Activated CD8-positive, alpha-beta memory T cell treated with anti-CD3 and anti-CD28 coated beads for 36 hours (primary cell): ENCODE results near the gene CLSTN1. TPM values are rescaled to one million over a fixed set of nuclear protein-coding genes. Genes with fewer than 3 reads are reported as not detected.
"Not testable (repeated sequence)": the region's sequence is repeated elsewhere in the genome, so short reads cannot be mapped to it uniquely, and the experiment has no call there.

Experiments used
- CTCF ChIA-PET: fragments of 350-600 bp; sonication (Branson Sonifier 250); formaldehyde crosslinking; loops from one replicate; lab custom pipeline; 2021; ENCODE audit warnings: antibody characterized with exemption; lab: Charles Lee
- POLR2A ChIA-PET: fragments of 350-600 bp; sonication (Branson Sonifier 250); formaldehyde crosslinking; loops from one replicate; lab custom pipeline; 2021; ENCODE audit warnings: antibody characterized with exemption; lab: Charles Lee
- total RNA-seq, 2 experiments: library from RNA; stranded (reverse); gene quantifications; one replicate each; pipeline ENCODE4 v1.2.3, GENCODE V29; 2021

The CLSTN1 gene
- total RNA-seq, 2 experiments from 2014 or later: 38.8 to 40.8 TPM

- POLR2A ChIA-PET: interaction anchor here (0.6 to 0.7 kb wide), 2 partner anchors 16 to 81 kb away, joined by 4 to 6 read pairs; no protein-coding TSS in a partner anchor
- CTCF ChIA-PET: interaction anchor here (0.6 to 6.1 kb wide), 25 partner anchors 9 to 1525 kb away, joined by 3 to 96 read pairs (median 4); no protein-coding TSS in a partner anchor
Measured at GRCh38 chr1:9784508-9785133, 39.1 kb downstream of the CLSTN1 start.

- CTCF ChIA-PET: interaction anchor here (0.5 to 6.1 kb wide), 5 partner anchors 15 to 723 kb away, joined by 3 to 96 read pairs (median 4); no protein-coding TSS in a partner anchor
- POLR2A ChIA-PET: no interaction called here
Measured at GRCh38 chr1:9782897-9783296, 40.9 kb downstream of the CLSTN1 start.

- POLR2A ChIA-PET: no interaction called here
- CTCF ChIA-PET: interaction anchor here (0.5 to 6.1 kb wide), 5 partner anchors 15 to 724 kb away, joined by 3 to 96 read pairs (median 4); no protein-coding TSS in a partner anchor
Measured at GRCh38 chr1:9782116-9782751, 41.5 kb downstream of the CLSTN1 start.

DNA sequence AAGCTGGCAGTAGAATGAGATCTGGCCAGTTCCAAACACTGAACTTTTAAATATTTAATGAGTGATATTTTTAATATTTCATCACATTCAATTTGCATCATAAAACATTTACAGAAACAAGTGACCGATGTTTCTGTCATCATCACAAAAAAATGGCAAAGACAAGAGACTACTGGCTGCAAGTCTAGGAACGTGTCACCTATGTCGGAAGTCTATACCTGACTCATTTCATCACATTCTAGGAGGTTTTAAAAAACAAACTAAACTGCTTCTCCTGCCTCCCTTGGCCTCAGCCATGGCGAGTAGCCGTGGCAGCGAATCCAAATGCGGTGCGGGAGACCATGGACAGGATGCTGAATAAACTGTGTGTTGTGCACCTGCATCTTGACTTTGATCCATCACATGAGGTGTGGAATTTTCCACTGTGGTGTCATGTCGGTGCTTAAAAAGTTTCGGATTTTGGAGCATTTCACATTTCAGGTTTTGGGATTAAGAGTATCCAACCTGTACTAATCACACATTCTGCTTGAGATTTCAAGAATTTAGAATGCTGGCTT lies 43.1 kb downstream of the CLSTN1 start:
- POLR2A ChIA-PET: no interaction called here
- CTCF ChIA-PET: interaction anchor here (0.6 to 6.1 kb wide), 3 partner anchors 49 to 86 kb away, joined by 3 to 96 read pairs (median 7); no protein-coding TSS in a partner anchor

DNA sequence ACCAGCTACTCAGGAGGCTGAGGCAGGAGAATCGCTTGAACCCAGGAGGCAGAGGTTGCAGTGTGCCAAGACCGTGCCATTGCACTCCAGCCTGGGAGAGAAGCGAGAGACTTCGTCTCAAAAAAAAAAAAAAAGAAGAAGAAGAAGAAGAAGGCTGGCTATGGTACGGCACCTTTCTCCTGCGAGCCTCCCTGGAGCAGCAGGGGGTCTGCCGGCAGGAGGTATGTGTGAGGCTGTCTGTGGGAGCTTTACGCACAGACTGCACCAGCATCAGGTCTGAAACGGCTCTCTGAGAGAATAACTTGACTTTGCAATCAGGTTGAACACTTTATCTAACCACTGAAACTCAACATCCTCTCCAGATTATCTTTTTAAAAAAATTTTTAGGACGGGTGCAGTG lies 44.9 kb downstream of the CLSTN1 start:
- ChIA-PET CTCF (interaction anchor here (0.7 to 2.0 kb wide), 3 partner anchors 87 to 203 kb away, joined by 3 to 7 read pairs (median 3); no protein-coding TSS in a partner anchor), POLR2A (no interaction called here)

DNA sequence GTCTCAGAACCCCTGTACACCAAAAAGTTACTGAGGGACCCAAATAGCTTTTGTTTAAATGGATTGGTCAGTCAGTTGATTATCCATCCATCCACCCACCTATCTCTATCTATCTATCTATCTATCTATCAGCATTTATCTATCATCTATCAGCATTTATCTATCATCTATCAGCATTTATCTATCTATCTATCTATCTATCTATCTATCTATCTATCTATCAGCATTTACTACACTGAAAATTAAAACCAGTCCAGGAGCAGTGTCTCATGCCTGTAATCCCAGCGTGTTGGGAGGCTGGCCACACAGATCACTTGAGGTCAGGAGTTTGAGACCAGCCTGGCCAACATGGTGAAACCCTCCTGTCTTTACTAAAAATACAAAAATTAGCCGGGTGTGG lies 47.1 kb downstream of the CLSTN1 start:
- POLR2A ChIA-PET: no interaction called here
- CTCF ChIA-PET: interaction anchor here (0.7 kb wide), 2 partner anchors 157 to 162 kb away, joined by 3 read pairs; no protein-coding TSS in a partner anchor

- CTCF ChIA-PET: interaction anchor here (0.6 to 1.0 kb wide), 2 partner anchors 10 to 157 kb away, joined by 3 read pairs; no protein-coding TSS in a partner anchor
Measured at GRCh38 chr1:9774712-9775679, 48.8 kb downstream of the CLSTN1 start.

DNA sequence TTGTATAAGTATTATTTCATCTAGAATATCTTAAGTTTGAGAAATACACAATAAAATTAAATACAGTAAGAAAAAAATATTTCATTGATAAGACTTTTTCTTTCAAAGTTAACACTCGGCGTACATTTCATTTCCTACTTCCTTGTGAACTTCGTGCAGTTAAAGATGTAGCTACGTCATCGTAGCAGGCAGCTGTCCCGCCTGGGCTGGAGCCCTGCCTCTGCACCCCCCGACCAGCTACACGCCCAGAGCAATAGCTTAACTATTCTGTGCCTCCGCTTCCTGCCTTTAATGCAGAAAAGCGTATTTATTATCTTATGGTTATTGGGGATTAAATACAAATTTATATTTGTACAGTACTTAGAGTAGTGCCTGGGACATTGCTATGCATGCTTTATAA lies 53.5 kb downstream of the CLSTN1 start:
- CTCF ChIA-PET: no interaction called here

More at GRCh38 chr1:9774712-9775679, 48.8 kb downstream of the CLSTN1 start:
- POLR2A ChIA-PET: no interaction called here

GRCh38 chr1:9768983-9769382 lies 54.8 kb downstream of the CLSTN1 start:
- CTCF ChIA-PET: no interaction called here

More for the DNA sequence above, 53.5 kb downstream of the CLSTN1 start:
- POLR2A ChIA-PET: no interaction called here

GRCh38 chr1:9767964-9768668 lies 55.6 kb downstream of the CLSTN1 start:
- ChIA-PET CTCF (interaction anchor here (0.6 kb wide), 1 partner anchor 642 kb away, joined by 3 read pairs; no protein-coding TSS in a partner anchor), POLR2A (no interaction called here)

More at GRCh38 chr1:9768983-9769382, 54.8 kb downstream of the CLSTN1 start:
- POLR2A ChIA-PET: no interaction called here

- ChIA-PET POLR2A (no interaction called here), CTCF (interaction anchor here (0.6 to 1.4 kb wide), 3 partner anchors 18 to 1019 kb away, joined by 3 to 4 read pairs (median 3); no protein-coding TSS in a partner anchor)
Measured at GRCh38 chr1:9766759-9767442, 56.9 kb downstream of the CLSTN1 start.

DNA sequence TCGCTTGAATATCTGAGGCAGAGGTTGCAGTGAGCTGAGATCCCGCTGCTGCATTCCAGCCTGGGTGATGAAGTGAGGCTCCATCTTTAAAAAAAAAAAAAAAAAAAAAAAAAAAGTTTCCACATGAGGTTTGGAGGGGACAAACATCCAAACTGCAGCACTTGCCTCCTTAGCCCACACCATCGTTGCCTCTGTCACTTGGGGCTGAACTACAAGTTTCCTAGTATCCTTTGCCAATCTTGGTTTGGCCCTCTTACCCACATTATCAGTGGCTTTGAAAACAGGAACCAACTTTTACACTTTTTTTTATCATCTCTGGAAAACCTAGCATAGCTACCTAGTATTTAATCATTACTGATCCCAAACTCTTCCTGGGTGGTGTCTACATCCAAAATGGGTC lies 59.2 kb downstream of the CLSTN1 start:
- CTCF ChIA-PET: no interaction called here
- POLR2A ChIA-PET: no interaction called here

DNA sequence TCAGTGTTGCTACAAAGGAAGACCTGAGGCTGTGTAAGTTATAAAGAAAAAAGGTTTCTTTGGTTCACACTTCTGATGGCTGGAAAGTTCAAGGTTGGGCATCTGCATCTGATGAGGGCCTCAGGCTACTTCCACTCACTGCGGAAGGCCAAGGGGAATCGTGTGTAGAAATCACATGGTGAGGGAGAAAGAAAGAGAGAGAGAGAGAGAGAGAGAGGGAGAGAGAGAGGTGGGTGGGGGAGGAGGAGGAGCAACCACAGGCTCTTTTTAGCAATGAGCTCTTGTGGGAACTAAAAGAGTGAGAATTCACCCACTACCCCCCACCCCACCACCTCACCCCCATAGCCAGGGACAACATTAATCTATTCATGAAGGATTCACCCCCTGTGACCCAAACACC lies 59.9 kb downstream of the CLSTN1 start:
- CTCF ChIA-PET: no interaction called here
- POLR2A ChIA-PET: no interaction called here

DNA sequence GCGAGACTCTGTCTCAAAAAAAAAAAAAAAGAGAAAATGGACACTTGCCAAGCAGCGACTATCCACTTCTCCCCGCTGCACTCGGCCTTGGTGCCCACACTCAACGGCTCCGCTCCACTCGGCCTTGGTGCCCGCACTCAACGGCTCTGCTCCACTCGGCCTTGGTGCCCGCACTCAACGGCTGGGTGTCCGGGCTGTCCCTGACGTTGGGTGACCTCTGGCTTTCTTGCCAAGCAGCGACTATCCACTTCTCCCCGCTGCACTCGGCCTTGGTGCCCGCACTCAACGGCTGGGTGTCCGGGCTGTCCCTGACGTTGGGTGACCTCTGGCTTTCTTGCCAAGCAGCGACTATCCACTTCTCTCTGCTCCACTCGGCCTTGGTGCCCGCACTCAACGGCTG lies 61.3 kb downstream of the CLSTN1 start:
- CTCF ChIA-PET: not testable (repeated sequence)
- POLR2A ChIA-PET: interaction anchor here (0.7 kb wide), 1 partner anchor 11 kb away, joined by 3 read pairs; no protein-coding TSS in a partner anchor

GRCh38 chr1:9761855-9762254 lies 61.9 kb downstream of the CLSTN1 start:
- CTCF ChIA-PET: no interaction called here
- POLR2A ChIA-PET: no interaction called here

DNA sequence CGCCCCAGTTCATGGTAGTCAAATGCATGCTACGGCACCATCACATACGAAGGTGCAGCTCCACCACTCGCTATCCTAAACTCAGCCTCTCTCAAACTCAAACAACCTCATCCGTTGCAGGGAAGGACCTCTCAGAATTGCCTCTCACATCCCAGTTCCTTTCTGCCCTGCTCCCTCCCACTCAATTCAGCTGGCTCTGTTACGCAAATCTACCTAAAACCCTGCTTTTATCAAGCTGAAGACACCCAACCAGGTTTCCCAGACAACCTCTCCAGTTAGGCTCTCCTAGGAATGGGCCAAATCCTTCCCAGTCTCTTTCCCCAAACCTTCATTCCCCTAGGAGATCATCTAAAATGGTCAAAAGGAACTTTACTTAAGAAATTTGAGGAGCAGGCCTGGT lies 62.9 kb downstream of the CLSTN1 start:
- ChIA-PET POLR2A (no interaction called here), CTCF (no interaction called here)

- CTCF ChIA-PET: interaction anchor here (0.6 to 1.2 kb wide), 2 partner anchors 25 to 106 kb away, joined by 3 to 4 read pairs; no protein-coding TSS in a partner anchor
- POLR2A ChIA-PET: interaction anchor here (0.6 kb wide), 1 partner anchor 553 kb away, joined by 5 read pairs; no protein-coding TSS in a partner anchor
Measured at GRCh38 chr1:9759939-9760338, 63.8 kb downstream of the CLSTN1 start.
